Neutrophil (primary cell): ENCODE data around the gene ARHGEF7.

Source experiments
- H3K27ac ChIP-seq: fragments of 200-600 bp; sonication (generic); 2 replicates; pipeline ENCODE4 v1.5.1; 2016; ENCODE audit warnings: mild to moderate bottlenecking, moderate library complexity
- H3K27me3 ChIP-seq: fragments of 200-600 bp; sonication (generic); 2 replicates; pipeline ENCODE4 v1.6.0; 2016; ENCODE audit warnings: mild to moderate bottlenecking
- H3K36me3 ChIP-seq: fragments of 200-600 bp; sonication (generic); 2 replicates; pipeline ENCODE4 v1.5.1; 2017
- H3K4me1 ChIP-seq, 2 experiments: fragments of 200-600 bp in 1 of 2; sonication (generic) in 1 of 2; 1 replicate in 1 of 2; 2 replicates in 1 of 2; pipeline versions ENCODE4 v1.5.1 to v1.6.1; 2013 to 2016; ENCODE audit warnings: low read depth in 1 of 2, low read length in 1 of 2, mild to moderate bottlenecking in 1 of 2, moderate library complexity in 1 of 2; ENCODE audit not compliant: control insufficient read depth in 1 of 2, insufficient read depth in 1 of 2
- H3K4me3 ChIP-seq, 2 experiments: fragments of 200-600 bp in 1 of 2; sonication (generic) in 1 of 2; 1 replicate in 1 of 2; 2 replicates in 1 of 2; pipeline ENCODE4 v1.5.1; 2013 to 2016; ENCODE audit warnings: low read depth in 1 of 2, low read length in 1 of 2, mild to moderate bottlenecking in 1 of 2, moderate library complexity in 1 of 2
- H3K9me3 ChIP-seq: fragments of 200-600 bp; sonication (generic); 2 replicates; pipeline ENCODE4 v1.5.1; 2016
- CTCF ChIP-seq: fragments of 200-600 bp; sonication (generic); IDR thresholded peaks from 2 replicates; pipeline ENCODE4 v1.5.1; 2016; ENCODE audit warnings: antibody characterized with exemption

The ARHGEF7 gene

GRCh38 chr13:111282425-111282824 is 167.3 kb downstream of the ARHGEF7 start:
- no peak overlapping the region for H3K4me3 ChIP-seq
- no peaks in the 10 kb centered on the region for H3K27me3 ChIP-seq
- no peaks in the 10 kb centered on the region for H3K9me3 ChIP-seq
- no peak overlapping the region for H3K27ac ChIP-seq
- peaks cover 91% of the 10 kb centered on the region for H3K36me3 ChIP-seq
- TF ChIP-seq CTCF, result no peak
- H3K4me1 ChIP-seq, result no peaks in the 10 kb centered on the region

GRCh38 chr13:111282997-111283396 is 167.9 kb downstream of the ARHGEF7 start:
- Histone ChIP-seq H3K27ac (no peak overlapping the region), H3K9me3 (no peaks in the 10 kb centered on the region), H3K4me1 (no peaks in the 10 kb centered on the region), H3K36me3 (peaks cover 91% of the 10 kb centered on the region), H3K27me3 (no peaks in the 10 kb centered on the region), H3K4me3 (no peak overlapping the region)
- no peak for TF ChIP-seq CTCF

- Histone ChIP-seq H3K4me1 (no peaks in the 10 kb centered on the region), H3K9me3 (no peaks in the 10 kb centered on the region), H3K27me3 (no peaks in the 10 kb centered on the region), H3K4me3 (no peak overlapping the region), H3K36me3 (peaks cover 91% of the 10 kb centered on the region), H3K27ac (no peak overlapping the region)
- no peak for TF ChIP-seq CTCF
Observed at GRCh38 chr13:111283457-111283856, 168.3 kb downstream of the ARHGEF7 start.

- Histone ChIP-seq H3K27ac (no peak overlapping the region), H3K27me3 (no peaks in the 10 kb centered on the region), H3K4me1 (no peaks in the 10 kb centered on the region), H3K9me3 (no peaks in the 10 kb centered on the region), H3K4me3 (no peak overlapping the region), H3K36me3 (peaks cover 91% of the 10 kb centered on the region)
- no peak for TF ChIP-seq CTCF
Observed at GRCh38 chr13:111283991-111284390, 168.9 kb downstream of the ARHGEF7 start.

GRCh38 chr13:111284565-111284964 is 169.5 kb downstream of the ARHGEF7 start:
- Histone ChIP-seq H3K36me3 (peaks cover 91% of the 10 kb centered on the region), H3K9me3 (no peaks in the 10 kb centered on the region)

More at GRCh38 chr13:111284565-111284964, 169.5 kb downstream of the ARHGEF7 start:
- H3K4me3 ChIP-seq, result no peak overlapping the region
- no peaks in the 10 kb centered on the region for H3K4me1 ChIP-seq
- no peak overlapping the region for H3K27ac ChIP-seq
- no peak for TF ChIP-seq CTCF
- H3K27me3 ChIP-seq, result no peaks in the 10 kb centered on the region
